ENCODE measurements around the gene ZNF652.

- TF ChIP-seq CTCF (IDR thresholded peaks at IDR 0.05; ENCODE audit: low read length) (no peak), EZH2 (IDR thresholded peaks at IDR 0.05; ENCODE audit: borderline replicate concordance, low read length) (no peak)
Observed at GRCh38 chr17:49269356-49269755, 92.7 kb downstream of the ZNF652 start.

Measured in OCI-LY1 (cell line).